ENCODE results near the gene PLVAP. TPM values are rescaled to one million over a fixed set of nuclear protein-coding genes. Genes with fewer than 3 reads are reported as not detected.

The PLVAP gene
- total RNA-seq, 1 donor from 2014 or later, result 166 TPM

- no peak for DNase-seq (ENCODE audit: low spot score)
Observed at GRCh38 chr19:17359905-17360800, 17.0 kb downstream of the PLVAP start.

GRCh38 chr19:17358395-17358794, 18.7 kb downstream of the PLVAP start:
- DNase-seq (ENCODE audit: low spot score), result no peak

- no peak for DNase-seq (ENCODE audit: low spot score)
Observed at GRCh38 chr19:17357724-17358123, 19.4 kb downstream of the PLVAP start.

- DNase-seq (ENCODE audit: low spot score), result no peak
Observed at GRCh38 chr19:17357078-17357666, 20.0 kb downstream of the PLVAP start.

GRCh38 chr19:17353386-17353785, 23.8 kb downstream of the PLVAP start:
- no peak for DNase-seq (ENCODE audit: low spot score)

GRCh38 chr19:17352608-17353280, 24.4 kb downstream of the PLVAP start:
- DNase-seq (ENCODE audit: low spot score), result no peak

- no peak for DNase-seq (ENCODE audit: low spot score)
Observed at GRCh38 chr19:17351815-17352435, 25.2 kb downstream of the PLVAP start.

GRCh38 chr19:17348700-17349099, 28.4 kb downstream of the PLVAP start:
- no peak for DNase-seq (ENCODE audit: low spot score)

GRCh38 chr19:17347877-17348276, 29.3 kb downstream of the PLVAP start:
- no peak for DNase-seq (ENCODE audit: low spot score)

GRCh38 chr19:17347361-17347760, 29.8 kb downstream of the PLVAP start:
- DNase-seq (ENCODE audit: low spot score), result no peak

GRCh38 chr19:17346109-17346671, 31.0 kb downstream of the PLVAP start:
- DNase-seq (ENCODE audit: low spot score), result peak; percentile 68

GRCh38 chr19:17341845-17342244, 35.3 kb downstream of the PLVAP start:
- DNase-seq (ENCODE audit: low spot score), result no peak

GRCh38 chr19:17341386-17341785, 35.8 kb downstream of the PLVAP start:
- DNase-seq (ENCODE audit: low spot score), result no peak

GRCh38 chr19:17340871-17341357, 36.2 kb downstream of the PLVAP start:
- DNase-seq (ENCODE audit: low spot score), result no peak

- DNase-seq (ENCODE audit: low spot score), result no peak
Observed at GRCh38 chr19:17340302-17340870, 36.8 kb downstream of the PLVAP start.

GRCh38 chr19:17339088-17339741, 37.9 kb downstream of the PLVAP start:
- no peak for DNase-seq (ENCODE audit: low spot score)

- no peak for DNase-seq (ENCODE audit: low spot score)
Observed at GRCh38 chr19:17338433-17339078, 38.6 kb downstream of the PLVAP start.

GRCh38 chr19:17337675-17338432, 39.3 kb downstream of the PLVAP start:
- no peak for DNase-seq (ENCODE audit: low spot score)

GRCh38 chr19:17336872-17337674, 40.1 kb downstream of the PLVAP start, which contains the start of gene GTPBP3:
Gene GTPBP3 (plus strand): TSS chr19:17337553. CDS start chr19:17337612, 59 bp downstream.
- peak; percentile 97 for DNase-seq (ENCODE audit: low spot score)
